Kidney (tissue), 14 donors: ENCODE results near the gene TMEM40. TPM values are rescaled to one million over a fixed set of nuclear protein-coding genes. Genes with fewer than 3 reads are reported as not detected.

Experiments used
- DNase-seq, 5 donors: peaks; one replicate each; pipeline ENCODE4 v3.0.0-alpha.2; 2013 to 2020
- FAIRE-seq: peaks from 2 replicates; lab custom pipeline; 2012; peaks lifted over from hg19 to GRCh38; lab: Jason Lieb, UNC
- H3K27ac ChIP-seq, 2 donors: one replicate each; pipeline ENCODE4 v1.7.0; 2013; ENCODE audit warnings: low read depth in 2 of 2, low read length in 2 of 2, inconsistent platforms in 1 of 2
- H3K27me3 ChIP-seq: one replicate; pipeline ENCODE4 v1.7.1; 2013; ENCODE audit warnings: low read length, inconsistent platforms; ENCODE audit not compliant: control insufficient read depth, insufficient read depth
- H3K36me3 ChIP-seq, 3 donors: one replicate each; pipeline versions ENCODE4 v1.7.0 to v1.7.1; 2013; ENCODE audit warnings: low read length in 3 of 3, control low read depth in 1 of 3, inconsistent platforms in 1 of 3; ENCODE audit not compliant: insufficient read depth in 3 of 3, control insufficient read depth in 2 of 3
- H3K4me1 ChIP-seq, 3 donors: one replicate each; pipeline versions ENCODE4 v1.7.0 to v1.7.1; 2013; ENCODE audit warnings: low read length in 3 of 3, inconsistent platforms in 1 of 3, low read depth in 1 of 3; ENCODE audit not compliant: control insufficient read depth in 2 of 3, insufficient read depth in 2 of 3
- H3K4me3 ChIP-seq, 3 donors: one replicate each; pipeline versions ENCODE4 v1.7.0 to v1.8.1; 2013; ENCODE audit warnings: low read length in 3 of 3, control low read depth in 1 of 3, inconsistent platforms in 1 of 3
- H3K9ac ChIP-seq, 3 donors: one replicate each; pipeline versions ENCODE4 v1.7.0 to v1.7.1; 2013; ENCODE audit warnings: low read length in 3 of 3, control low read depth in 1 of 3, inconsistent platforms in 1 of 3
- H3K9me3 ChIP-seq, 3 donors: one replicate each; pipeline versions ENCODE4 v1.7.0 to v1.7.1; 2013; ENCODE audit warnings: low read length in 3 of 3, control low read depth in 1 of 3, inconsistent platforms in 1 of 3; ENCODE audit not compliant: control insufficient read depth in 2 of 3, insufficient read depth in 1 of 3
- CTCF ChIP-seq: IDR thresholded peaks from 3 replicates; pipeline ENCODE4 v1.5.1; 2012; ENCODE audit warnings: mild to moderate bottlenecking, moderate library complexity, borderline replicate concordance; ENCODE audit not compliant: insufficient read depth; ENCODE audit errors: extremely low read depth
- intact Hi-C: fragments of 100-400 bp; cut with DNase I; formaldehyde crosslinking; loops from one replicate; pipeline ENCODE4 v1.11.1; 2022
- polyA plus RNA-seq: library from polyadenylated mRNA; stranded (reverse); fragments of 350-450 nt; fragmentation: Illumina TruSeq; extraction: RNeasy Lipid Tissue Mini Kit (QIAGEN cat#74804); gene quantifications from one replicate; pipeline ENCODE4 v1.2.3, GENCODE V29; 2014; ENCODE audit warnings: low read depth, low replicate concordance; ENCODE audit not compliant: insufficient read depth
- total RNA-seq: library from RNA; stranded (reverse); fragmentation: NEBNext Ultra II Directional; extraction: Animal tissue kit (Norgen Biotek cat#: 25700); gene quantifications from one replicate; pipeline ENCODE4 v1.2.1, GENCODE V29; 2021
- donor health status: control.
- donor health status: control.
- donor health status: control.
- donor health status: control.
- donor health status: control.
- donor health status: DM: yes; HTN: yes; CAD: no.
- donor health status: Normal renal cell carcinoma (clear cell type).

TMEM40 gene
- total and polyA plus RNA-seq, 2 donors from 2014 or later = 0.52 TPM; not detected in 1

DNA sequence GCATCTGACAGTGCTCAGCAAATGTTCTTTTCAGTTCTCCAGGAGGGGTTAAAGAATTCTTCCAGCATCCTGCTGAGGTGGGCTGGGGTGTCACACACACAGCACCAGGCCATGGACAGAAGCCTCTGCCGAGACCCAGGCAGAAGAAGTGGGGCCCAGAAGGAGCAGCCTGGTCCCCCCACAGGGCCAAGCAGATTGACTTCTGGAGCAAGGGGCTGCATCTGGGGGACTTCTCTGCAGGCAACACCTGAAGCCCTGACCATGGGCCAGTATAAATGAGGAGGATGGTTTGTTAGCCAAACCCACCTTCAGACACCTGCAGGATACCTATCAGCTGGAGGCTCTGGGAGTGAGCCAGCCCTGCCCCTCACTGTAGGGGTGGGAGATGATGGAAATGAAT, 16.2 kb upstream of the TMEM40 start:
- H3K36me3 ChIP-seq = no peaks in the 10 kb centered on the region
- no peak for FAIRE-seq

DNA sequence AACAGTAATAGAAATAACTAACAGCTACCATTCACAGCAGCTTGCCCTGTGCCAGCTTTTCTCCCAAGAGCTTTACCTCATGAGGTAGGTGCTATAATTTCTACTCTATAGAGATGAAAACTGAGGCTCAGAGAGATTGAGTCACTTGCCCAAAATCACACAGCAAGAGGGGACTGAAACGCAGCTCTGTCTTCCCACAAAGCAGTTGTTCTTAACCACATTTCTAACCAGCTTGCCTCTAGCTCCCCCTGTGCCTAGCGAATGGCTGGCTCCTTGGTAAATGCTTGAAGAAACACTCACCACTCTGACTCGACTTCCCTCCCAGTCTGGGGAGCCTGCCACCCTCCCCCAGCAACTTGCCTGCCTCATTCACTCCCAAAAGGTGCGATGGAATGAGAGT, 15.6 kb upstream of the TMEM40 start:
- no peak for TF ChIP-seq CTCF
- FAIRE-seq = no peak

More for the DNA sequence above, 16.2 kb upstream of the TMEM40 start:
- Histone ChIP-seq H3K9ac (no peak overlapping the region), H3K4me1 (no peaks in the 10 kb centered on the region), H3K9me3 (no peaks in the 10 kb centered on the region), H3K27ac (no peak overlapping the region), H3K4me3 (no peak overlapping the region), H3K27me3 (no peaks in the 10 kb centered on the region)
- TF ChIP-seq CTCF = no peak
- DNase-seq = no peak
- intact Hi-C loops = no loop called here

GRCh38 chr3:12773710-12774086, 14.6 kb upstream of the TMEM40 start:
- H3K27ac ChIP-seq = no peak overlapping the region
- H3K9ac ChIP-seq = no peak overlapping the region
- H3K9me3 ChIP-seq = no peaks in the 10 kb centered on the region
- no peak for TF ChIP-seq CTCF
- no peaks in the 10 kb centered on the region for H3K36me3 ChIP-seq
- FAIRE-seq (no peak), DNase-seq (no peak)
- intact Hi-C loops = no loop called here
- H3K27me3 ChIP-seq = no peaks in the 10 kb centered on the region
- no peaks in the 10 kb centered on the region for H3K4me1 ChIP-seq
- no peak overlapping the region for H3K4me3 ChIP-seq

More for the DNA sequence above, 15.6 kb upstream of the TMEM40 start:
- H3K9me3 ChIP-seq = no peaks in the 10 kb centered on the region
- no peaks in the 10 kb centered on the region for H3K4me1 ChIP-seq
- H3K36me3 ChIP-seq = no peaks in the 10 kb centered on the region
- H3K27me3 ChIP-seq = no peaks in the 10 kb centered on the region
- DNase-seq = no peak
- intact Hi-C loops = no loop called here
- no peak overlapping the region for H3K9ac ChIP-seq
- no peak overlapping the region for H3K27ac ChIP-seq
- H3K4me3 ChIP-seq = no peak overlapping the region
